ENCODE measurements around the gene ATP11B.

Gene ATP11B

GRCh38 chr3:182919866-182920357 lies 126.6 kb downstream of the ATP11B start:
- Histone ChIP-seq H3K4me2 (ENCODE audit: low read length) (no peak overlapping the region), H3K4me1 (ENCODE audit: control insufficient read depth, insufficient read depth, low read length) (no peaks in the 10 kb centered on the region), H3K9ac (ENCODE audit: low read depth, low read length) (no peak overlapping the region), H3K4me3 (ENCODE audit: low read length) (no peak overlapping the region), H3K36me3 (ENCODE audit: insufficient read depth, low read length) (peaks cover 7% of the 10 kb centered on the region), H3K27me3 (ENCODE audit: control insufficient read depth, insufficient read depth, low read length) (no peaks in the 10 kb centered on the region), H3K9me3 (replicated peaks; ENCODE audit: low read length) (no peaks in the 10 kb centered on the region)

- H3K27me3 ChIP-seq (ENCODE audit: control insufficient read depth, insufficient read depth, low read length) = no peaks in the 10 kb centered on the region
- H3K4me1 ChIP-seq (ENCODE audit: control insufficient read depth, insufficient read depth, low read length) = no peaks in the 10 kb centered on the region
- no peaks in the 10 kb centered on the region for H3K9me3 ChIP-seq (replicated peaks; ENCODE audit: low read length)
- no peak overlapping the region for H3K4me2 ChIP-seq (ENCODE audit: low read length)
- peaks cover 5% of the 10 kb centered on the region for H3K36me3 ChIP-seq (ENCODE audit: insufficient read depth, low read length)
- H3K4me3 ChIP-seq (ENCODE audit: low read length) = no peak overlapping the region
- no peak overlapping the region for H3K9ac ChIP-seq (ENCODE audit: low read depth, low read length)
Observed at GRCh38 chr3:182920515-182921084, 127.3 kb downstream of the ATP11B start.

GRCh38 chr3:182921665-182922355 lies 128.5 kb downstream of the ATP11B start:
- Histone ChIP-seq H3K9ac (ENCODE audit: low read depth, low read length) (no peak overlapping the region), H3K4me1 (ENCODE audit: control insufficient read depth, insufficient read depth, low read length) (no peaks in the 10 kb centered on the region), H3K27me3 (ENCODE audit: control insufficient read depth, insufficient read depth, low read length) (no peaks in the 10 kb centered on the region), H3K36me3 (ENCODE audit: insufficient read depth, low read length) (peaks cover 5% of the 10 kb centered on the region), H3K4me3 (ENCODE audit: low read length) (no peak overlapping the region), H3K4me2 (ENCODE audit: low read length) (no peak overlapping the region), H3K9me3 (replicated peaks; ENCODE audit: low read length) (no peaks in the 10 kb centered on the region)

GRCh38 chr3:182925330-182925943 lies 132.1 kb downstream of the ATP11B start:
- H3K4me1 ChIP-seq (ENCODE audit: control insufficient read depth, insufficient read depth, low read length) = no peaks in the 10 kb centered on the region
- no peaks in the 10 kb centered on the region for H3K27me3 ChIP-seq (ENCODE audit: control insufficient read depth, insufficient read depth, low read length)
- no peak overlapping the region for H3K4me2 ChIP-seq (ENCODE audit: low read length)
- H3K4me3 ChIP-seq (ENCODE audit: low read length) = no peak overlapping the region
- H3K9me3 ChIP-seq (replicated peaks; ENCODE audit: low read length) = no peaks in the 10 kb centered on the region
- no peaks in the 10 kb centered on the region for H3K36me3 ChIP-seq (ENCODE audit: insufficient read depth, low read length)
- H3K9ac ChIP-seq (ENCODE audit: low read depth, low read length) = no peak overlapping the region

- no peak overlapping the region for H3K9ac ChIP-seq (ENCODE audit: low read depth, low read length)
- no peak overlapping the region for H3K4me3 ChIP-seq (ENCODE audit: low read length)
- no peaks in the 10 kb centered on the region for H3K27me3 ChIP-seq (ENCODE audit: control insufficient read depth, insufficient read depth, low read length)
- H3K36me3 ChIP-seq (ENCODE audit: insufficient read depth, low read length) = no peaks in the 10 kb centered on the region
- H3K9me3 ChIP-seq (replicated peaks; ENCODE audit: low read length) = no peaks in the 10 kb centered on the region
- H3K4me2 ChIP-seq (ENCODE audit: low read length) = no peak overlapping the region
- no peaks in the 10 kb centered on the region for H3K4me1 ChIP-seq (ENCODE audit: control insufficient read depth, insufficient read depth, low read length)
Observed at GRCh38 chr3:182925944-182926337, 132.6 kb downstream of the ATP11B start.

GRCh38 chr3:182935803-182936202 lies 142.5 kb downstream of the ATP11B start:
- no peak overlapping the region for H3K4me3 ChIP-seq (ENCODE audit: low read length)
- H3K27me3 ChIP-seq (ENCODE audit: control insufficient read depth, insufficient read depth, low read length) = no peaks in the 10 kb centered on the region
- H3K4me1 ChIP-seq (ENCODE audit: control insufficient read depth, insufficient read depth, low read length) = no peaks in the 10 kb centered on the region
- H3K36me3 ChIP-seq (ENCODE audit: insufficient read depth, low read length) = no peaks in the 10 kb centered on the region
- H3K9me3 ChIP-seq (replicated peaks; ENCODE audit: low read length) = no peaks in the 10 kb centered on the region
- H3K4me2 ChIP-seq (ENCODE audit: low read length) = no peak overlapping the region
- H3K9ac ChIP-seq (ENCODE audit: low read depth, low read length) = no peak overlapping the region

- Histone ChIP-seq H3K4me2 (ENCODE audit: low read length) (no peak overlapping the region), H3K4me3 (ENCODE audit: low read length) (no peak overlapping the region), H3K4me1 (ENCODE audit: control insufficient read depth, insufficient read depth, low read length) (no peaks in the 10 kb centered on the region), H3K9me3 (replicated peaks; ENCODE audit: low read length) (no peaks in the 10 kb centered on the region), H3K36me3 (ENCODE audit: insufficient read depth, low read length) (no peaks in the 10 kb centered on the region), H3K9ac (ENCODE audit: low read depth, low read length) (no peak overlapping the region), H3K27me3 (ENCODE audit: control insufficient read depth, insufficient read depth, low read length) (no peaks in the 10 kb centered on the region)
Observed at GRCh38 chr3:182936239-182936917, 143.1 kb downstream of the ATP11B start.

- no peak overlapping the region for H3K9ac ChIP-seq (ENCODE audit: low read depth, low read length)
- no peaks in the 10 kb centered on the region for H3K9me3 ChIP-seq (replicated peaks; ENCODE audit: low read length)
- no peak overlapping the region for H3K4me2 ChIP-seq (ENCODE audit: low read length)
- no peaks in the 10 kb centered on the region for H3K4me1 ChIP-seq (ENCODE audit: control insufficient read depth, insufficient read depth, low read length)
- no peaks in the 10 kb centered on the region for H3K36me3 ChIP-seq (ENCODE audit: insufficient read depth, low read length)
- no peak overlapping the region for H3K4me3 ChIP-seq (ENCODE audit: low read length)
- no peaks in the 10 kb centered on the region for H3K27me3 ChIP-seq (ENCODE audit: control insufficient read depth, insufficient read depth, low read length)
Observed at GRCh38 chr3:182936918-182937285, 143.6 kb downstream of the ATP11B start.

GRCh38 chr3:182937293-182938051 lies 144.2 kb downstream of the ATP11B start:
- H3K9ac ChIP-seq (ENCODE audit: low read depth, low read length) = no peak overlapping the region
- H3K36me3 ChIP-seq (ENCODE audit: insufficient read depth, low read length) = no peaks in the 10 kb centered on the region
- H3K4me3 ChIP-seq (ENCODE audit: low read length) = no peak overlapping the region
- H3K4me2 ChIP-seq (ENCODE audit: low read length) = no peak overlapping the region
- H3K9me3 ChIP-seq (replicated peaks; ENCODE audit: low read length) = no peaks in the 10 kb centered on the region
- no peaks in the 10 kb centered on the region for H3K27me3 ChIP-seq (ENCODE audit: control insufficient read depth, insufficient read depth, low read length)
- no peaks in the 10 kb centered on the region for H3K4me1 ChIP-seq (ENCODE audit: control insufficient read depth, insufficient read depth, low read length)

- H3K4me2 ChIP-seq (ENCODE audit: low read length) = no peak overlapping the region
- no peaks in the 10 kb centered on the region for H3K27me3 ChIP-seq (ENCODE audit: control insufficient read depth, insufficient read depth, low read length)
- H3K9me3 ChIP-seq (replicated peaks; ENCODE audit: low read length) = no peaks in the 10 kb centered on the region
Observed at GRCh38 chr3:182940266-182940808, 147.0 kb downstream of the ATP11B start.

GRCh38 chr3:182941719-182942118 lies 148.4 kb downstream of the ATP11B start:
- H3K9ac ChIP-seq (ENCODE audit: low read depth, low read length) = no peak overlapping the region
- no peaks in the 10 kb centered on the region for H3K9me3 ChIP-seq (replicated peaks; ENCODE audit: low read length)
- H3K27me3 ChIP-seq (ENCODE audit: control insufficient read depth, insufficient read depth, low read length) = no peaks in the 10 kb centered on the region
- peaks cover 19% of the 10 kb centered on the region for H3K36me3 ChIP-seq (ENCODE audit: insufficient read depth, low read length)
- no peaks in the 10 kb centered on the region for H3K4me1 ChIP-seq (ENCODE audit: control insufficient read depth, insufficient read depth, low read length)
- H3K4me3 ChIP-seq (ENCODE audit: low read length) = no peak overlapping the region
- H3K4me2 ChIP-seq (ENCODE audit: low read length) = no peak overlapping the region

More at GRCh38 chr3:182940266-182940808, 147.0 kb downstream of the ATP11B start:
- H3K36me3 ChIP-seq (ENCODE audit: insufficient read depth, low read length) = peaks cover 7% of the 10 kb centered on the region
- H3K9ac ChIP-seq (ENCODE audit: low read depth, low read length) = no peak overlapping the region
- no peaks in the 10 kb centered on the region for H3K4me1 ChIP-seq (ENCODE audit: control insufficient read depth, insufficient read depth, low read length)
- no peak overlapping the region for H3K4me3 ChIP-seq (ENCODE audit: low read length)
